Hepatic stellate cell (primary cell): ENCODE data around the gene DDX39A.
A peak's percentile ranks its signal among the peaks of the same experiment; 100 is the strongest.
"Not testable (repeated sequence)": the region's sequence is repeated elsewhere in the genome, so short reads cannot be mapped to it uniquely, and the experiment has no call there.

Source experiments
- DNase-seq: peaks from one replicate; pipeline ENCODE4 v3.0.0; 2011; ENCODE audit warnings: low spot score

Gene DDX39A

DNA sequence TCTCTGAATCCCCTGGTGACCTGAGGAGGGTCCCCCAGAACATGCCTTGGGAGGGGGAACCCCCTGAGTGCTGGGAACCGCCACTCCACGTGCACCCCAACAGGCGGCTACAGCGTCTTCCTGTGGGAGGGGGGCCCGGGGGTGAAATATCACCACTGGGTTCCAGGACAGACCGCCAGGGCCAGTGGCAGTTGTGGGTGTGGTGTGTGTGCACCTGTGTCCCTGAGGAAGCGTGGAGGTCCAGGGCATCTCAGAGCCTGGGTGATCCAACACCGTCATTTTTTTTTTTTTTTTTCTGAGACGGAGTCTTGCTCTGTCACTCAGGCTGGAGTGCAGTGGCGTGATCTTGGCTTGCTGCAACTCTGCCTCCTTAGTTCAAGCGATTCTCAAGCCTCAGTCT lies 33.6 kb downstream of the DDX39A start:
- DNase-seq = no peak

DNA sequence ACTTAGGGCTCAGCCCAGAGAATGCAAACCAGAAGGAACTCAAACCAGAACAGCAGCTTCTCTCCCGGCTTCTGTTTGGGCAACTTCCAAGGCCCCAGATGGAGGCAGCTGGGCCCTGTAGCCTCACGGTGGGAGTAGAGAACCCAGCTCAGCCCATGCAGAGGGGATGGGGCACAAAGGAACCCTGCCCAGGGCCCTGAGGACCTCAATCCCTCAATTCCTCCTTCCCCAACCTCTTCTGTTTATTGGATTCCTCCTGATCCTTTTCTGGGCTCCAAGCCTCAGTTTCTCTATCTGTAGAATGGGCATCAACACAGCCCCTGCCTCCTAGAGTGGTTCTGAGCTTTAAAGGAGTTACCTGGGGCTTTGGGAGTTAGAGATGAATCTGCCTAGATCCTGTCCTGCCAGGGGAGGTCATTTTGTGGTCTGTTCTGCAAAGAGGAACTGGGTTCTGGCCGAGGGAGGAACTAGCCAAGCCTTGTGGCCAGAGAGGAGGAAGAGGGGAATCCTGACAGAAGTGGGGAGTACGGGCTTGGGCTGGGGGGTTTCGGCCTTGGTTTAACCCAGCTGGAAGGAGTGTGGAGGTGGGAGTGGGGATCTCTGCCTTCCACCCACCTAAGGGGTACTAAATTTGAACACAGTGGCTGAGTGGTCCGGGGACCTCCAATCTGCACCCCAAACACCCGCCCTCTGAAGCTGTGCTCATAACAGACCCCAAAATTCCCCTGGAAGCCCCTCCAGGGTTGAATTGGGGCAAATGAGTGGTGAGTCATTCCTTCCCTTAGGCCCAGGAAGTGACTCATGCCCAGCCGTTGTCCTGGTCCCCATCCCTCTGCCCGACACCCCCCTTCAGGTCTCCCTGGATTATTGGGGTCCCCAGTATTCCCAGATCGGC lies 35.2 kb downstream of the DDX39A start:
- DNase-seq = peak; percentile 86

DNA sequence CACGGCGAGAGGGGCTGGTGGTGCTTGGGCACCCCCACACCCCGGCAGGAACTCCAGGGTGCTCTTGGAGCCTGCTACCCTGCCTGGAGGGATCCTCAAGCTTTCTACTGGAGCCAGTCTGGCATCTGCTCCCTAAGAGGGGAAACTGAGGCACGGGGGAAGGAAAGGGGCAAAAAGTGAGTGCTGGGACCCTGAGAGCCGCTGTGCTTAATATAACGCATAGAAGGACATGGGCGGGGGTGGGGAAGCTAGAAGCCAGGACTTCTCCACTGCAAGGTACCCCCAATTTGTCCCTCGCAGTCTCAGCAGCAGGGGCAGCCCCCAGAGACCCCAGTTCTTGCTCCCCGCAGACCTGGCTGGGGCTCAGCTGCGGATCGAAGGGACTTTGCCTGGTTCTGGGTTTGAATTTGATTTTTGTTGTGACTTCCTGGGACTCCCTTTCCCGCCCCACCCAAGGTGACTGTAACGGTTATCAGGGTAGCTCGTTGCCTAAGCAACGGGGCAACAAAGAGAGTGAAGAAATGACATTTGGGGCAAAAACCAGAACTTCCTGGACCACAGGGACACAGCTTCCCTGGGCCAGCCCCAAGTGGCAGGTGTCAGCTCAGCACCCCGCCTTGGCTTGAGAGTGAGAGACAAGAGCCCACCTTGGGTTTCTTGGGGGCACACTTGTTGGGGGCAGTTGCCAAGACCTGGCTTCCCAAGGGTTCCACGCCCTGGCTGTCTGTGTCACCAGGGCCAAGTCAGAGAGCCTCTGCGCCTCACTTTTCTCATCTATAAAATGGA lies 37.3 kb downstream of the DDX39A start:
- peak; percentile 74 for DNase-seq

DNA sequence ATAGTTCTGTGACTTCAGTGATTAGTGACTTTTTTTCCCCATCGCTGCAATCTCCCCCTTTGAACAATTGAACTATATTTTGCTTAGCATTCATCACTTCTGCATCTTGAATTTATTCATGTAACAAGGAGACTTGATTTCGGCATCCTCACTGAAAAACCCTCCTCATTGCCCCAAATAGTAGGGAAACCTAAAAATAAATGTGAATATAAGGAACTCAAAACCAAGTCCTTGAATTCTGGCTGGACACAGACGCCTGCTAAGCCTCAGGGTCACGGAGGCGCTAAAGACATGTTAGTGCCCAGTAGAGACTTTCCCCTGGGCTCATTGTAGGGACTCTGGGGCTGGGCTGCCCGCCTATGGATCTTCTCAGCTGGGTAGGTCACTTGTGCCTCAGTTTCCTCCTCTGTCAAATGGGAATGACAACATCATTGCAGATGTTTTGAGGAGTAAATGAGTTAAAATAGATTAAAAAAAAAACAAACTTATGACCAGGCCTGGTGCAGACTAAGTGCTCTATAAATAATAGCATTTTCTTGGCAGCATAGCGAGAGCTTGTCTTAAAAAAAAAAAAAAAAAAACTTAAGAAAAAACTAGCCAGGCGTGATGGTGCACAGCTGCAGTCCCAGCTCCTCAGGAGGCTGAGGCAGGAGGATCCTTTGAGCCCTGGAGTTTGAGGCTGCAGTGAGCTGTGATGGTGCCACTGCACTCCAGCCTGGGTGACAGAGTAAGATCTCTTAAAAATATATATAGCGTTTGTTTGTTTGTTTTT lies 39.7 kb downstream of the DDX39A start:
- no peak for DNase-seq

DNA sequence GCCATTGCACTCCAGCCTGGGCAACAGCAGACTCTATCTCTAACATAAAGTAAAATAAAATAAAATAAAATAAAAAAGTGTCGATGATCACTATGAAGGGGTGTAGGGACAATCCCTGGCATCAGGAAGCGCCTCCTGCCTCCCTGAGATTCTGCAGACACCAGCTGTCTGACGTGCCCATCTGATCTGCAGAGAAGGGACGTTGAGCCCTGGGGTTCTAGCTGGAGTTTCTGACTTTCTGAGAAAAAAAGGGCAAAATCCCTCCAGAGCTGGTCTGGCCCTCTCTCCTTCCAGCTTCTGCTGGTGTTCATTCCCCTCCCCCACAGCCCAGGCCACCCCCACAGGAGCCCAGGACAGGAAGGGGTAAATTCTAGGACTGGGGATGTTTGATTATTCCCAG lies 40.3 kb downstream of the DDX39A start:
- DNase-seq = no peak

DNA sequence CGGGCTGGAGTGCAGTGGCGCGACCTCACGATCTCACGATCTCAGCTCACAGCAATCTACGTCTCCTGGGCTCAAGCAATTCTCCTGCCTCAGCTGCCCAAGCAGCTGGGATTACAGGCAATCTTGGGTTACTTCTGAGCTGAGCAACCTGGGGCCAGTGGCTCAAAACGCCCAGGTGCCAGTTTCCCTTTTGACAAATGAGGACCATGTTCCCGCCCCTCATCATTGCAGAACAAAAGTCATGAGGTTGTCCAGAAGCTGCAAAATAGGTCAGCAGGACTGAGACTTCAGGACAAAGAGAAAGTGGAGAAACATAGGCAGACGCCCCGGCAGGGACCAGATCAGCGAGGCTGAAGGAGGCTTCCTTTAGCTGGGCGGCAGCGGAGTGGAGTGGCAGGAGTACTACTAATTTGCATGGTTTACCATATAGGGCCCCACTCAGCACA lies 41.2 kb downstream of the DDX39A start:
- no peak for DNase-seq

DNA sequence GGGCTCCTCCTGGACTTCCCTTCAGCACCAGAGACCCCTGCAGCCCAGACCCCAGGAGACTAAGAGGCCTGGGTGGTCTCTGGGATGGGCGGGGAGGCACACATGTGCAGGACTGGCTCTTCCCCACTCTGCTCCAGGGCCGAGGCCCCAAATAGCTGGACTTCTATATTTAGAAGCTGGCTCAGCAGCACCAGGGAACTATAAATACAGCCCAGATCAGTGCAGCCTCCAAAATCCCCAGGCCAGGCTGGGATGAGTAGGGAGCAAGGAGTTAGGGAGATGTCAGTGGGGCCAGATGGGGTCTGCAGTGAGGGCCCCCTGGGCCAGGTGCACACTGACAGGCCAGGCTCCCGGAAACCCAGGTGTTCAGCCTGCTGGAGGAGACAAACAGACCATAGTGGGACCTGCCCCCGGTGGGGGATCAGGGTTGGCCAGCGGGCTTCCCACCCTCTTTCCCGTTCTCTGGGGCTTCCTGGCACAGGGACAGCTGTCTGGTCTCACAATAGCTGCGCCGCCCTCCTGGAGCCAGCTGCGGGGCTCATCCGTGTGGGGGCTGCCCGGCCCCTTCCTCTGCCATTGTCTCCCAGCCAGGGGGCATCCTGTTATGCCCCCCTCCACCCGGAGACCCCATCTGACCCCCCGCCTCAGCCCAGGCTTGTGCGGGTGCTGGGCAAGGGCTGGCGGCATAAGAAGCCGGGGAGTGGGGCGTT lies 43.4 kb downstream of the DDX39A start:
- DNase-seq = peak; percentile 67

DNA sequence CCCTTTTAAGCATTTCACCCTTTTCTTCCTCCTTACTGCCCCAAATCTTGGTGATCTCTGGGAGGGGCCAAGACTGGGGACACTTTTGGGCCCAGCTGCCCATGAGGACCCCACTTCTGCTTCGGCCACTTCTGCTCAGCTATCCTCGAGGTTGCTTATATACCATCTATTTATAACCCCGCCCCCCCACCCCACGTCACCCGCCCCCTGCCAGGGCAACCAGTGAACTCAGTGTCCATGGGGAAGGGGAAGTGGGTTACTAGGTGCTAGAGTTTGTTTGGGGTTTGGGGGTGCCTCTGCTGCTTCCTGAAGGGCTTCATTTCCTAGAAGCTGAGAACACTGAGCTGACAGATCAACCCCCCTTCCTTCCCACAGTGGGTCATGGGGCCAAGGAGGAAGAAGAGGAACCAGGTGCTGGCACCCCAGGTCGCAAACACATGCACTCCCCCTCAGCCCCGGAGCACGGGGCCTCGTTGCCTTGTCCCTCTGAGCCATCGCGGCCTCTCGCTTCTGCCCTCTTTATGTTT lies 44.0 kb downstream of the DDX39A start:
- no peak for DNase-seq

DNA sequence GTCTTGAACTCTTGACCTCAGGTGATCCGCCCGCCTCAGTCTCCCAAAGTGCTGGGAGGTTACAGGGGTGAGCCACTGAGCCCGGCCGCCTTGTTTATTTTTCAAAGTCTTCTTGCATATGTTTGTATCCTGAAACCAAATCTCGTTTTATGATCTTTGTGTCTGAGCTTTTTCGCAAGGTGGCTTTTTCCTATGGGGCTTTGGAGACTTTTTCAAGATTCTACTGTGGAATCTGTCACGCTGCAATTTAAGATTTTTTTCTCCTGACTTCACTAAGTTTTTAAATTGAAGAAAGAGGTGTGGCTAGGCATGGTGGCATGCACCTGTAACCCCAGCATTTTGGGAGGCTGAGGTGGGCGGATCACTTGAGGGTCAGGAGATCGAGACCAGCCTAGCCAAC lies 44.8 kb downstream of the DDX39A start:
- not testable (repeated sequence) for DNase-seq

DNA sequence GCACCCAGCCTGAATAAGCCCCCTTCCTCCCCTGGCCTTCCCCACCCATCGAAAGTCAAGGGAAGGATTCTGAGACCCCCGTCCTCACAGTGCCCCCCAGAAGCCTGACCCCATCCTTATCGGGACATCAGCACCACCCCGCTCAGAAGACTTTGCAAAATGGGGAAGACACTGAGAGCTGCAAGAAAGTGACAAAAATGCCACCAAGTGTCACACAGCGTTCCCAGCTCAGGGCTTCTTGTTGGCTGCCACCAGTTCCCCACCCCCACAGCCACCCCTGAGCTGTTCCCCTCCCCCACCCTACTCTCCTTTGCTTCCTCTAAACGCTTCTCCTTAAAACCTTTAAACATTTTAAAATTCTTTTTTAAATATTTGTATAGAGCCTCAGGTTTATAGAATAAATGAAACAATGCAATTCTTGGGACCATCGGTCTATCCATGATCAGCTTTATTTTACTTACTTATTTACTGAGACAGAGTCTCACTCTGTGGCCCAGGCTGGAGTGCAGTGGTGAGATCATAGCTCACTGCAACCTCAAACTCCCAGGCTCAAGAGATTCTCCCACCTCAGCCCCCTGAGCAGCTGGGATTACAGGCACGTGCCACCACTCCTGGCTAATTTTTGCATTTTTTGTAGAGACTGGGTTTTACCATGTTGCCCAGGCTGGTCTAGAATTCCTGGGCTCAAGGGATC lies 46.6 kb downstream of the DDX39A start:
- DNase-seq = not testable (repeated sequence)

DNA sequence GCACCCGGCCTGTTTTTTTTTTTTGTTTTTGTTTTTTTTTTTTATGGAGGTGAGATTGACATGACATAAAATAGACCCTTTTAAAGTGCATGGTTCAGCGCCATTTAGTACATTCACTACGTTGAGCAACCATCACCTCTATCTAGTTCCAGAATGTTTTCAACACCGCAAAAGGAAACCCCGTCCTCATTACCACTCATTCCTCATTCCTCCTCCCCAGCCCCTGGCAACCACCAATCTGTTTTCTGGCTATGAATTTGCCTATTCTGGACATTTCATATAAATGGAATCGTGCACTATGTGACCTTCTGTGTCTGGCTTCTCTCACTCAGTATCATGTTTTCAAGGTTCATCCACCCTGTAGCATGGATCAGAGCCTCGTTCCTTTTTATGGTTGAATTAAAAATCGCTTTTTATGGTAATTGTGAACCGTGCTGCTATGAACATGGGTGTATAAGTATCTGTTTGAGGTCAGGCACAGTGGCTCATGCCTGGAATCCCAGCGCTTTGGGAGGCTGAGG lies 47.8 kb downstream of the DDX39A start:
- DNase-seq = no peak

DNA sequence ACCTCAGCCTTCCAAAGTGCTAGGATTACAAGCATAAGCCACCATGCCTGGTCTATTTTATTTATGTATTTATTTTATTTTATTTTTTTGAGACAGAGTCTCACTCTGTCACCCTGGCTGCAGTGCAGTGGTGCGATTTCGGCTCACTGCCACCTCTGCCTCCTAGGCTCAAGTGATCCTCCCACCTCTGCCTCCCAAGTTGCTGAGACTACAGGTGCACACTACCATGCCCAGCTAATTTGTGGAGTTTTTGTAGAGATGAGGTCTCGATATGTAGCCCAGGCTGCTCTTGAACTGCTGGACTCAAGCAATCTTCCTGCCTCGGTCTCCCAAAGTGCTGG lies 48.2 kb downstream of the DDX39A start:
- DNase-seq = no peak

DNA sequence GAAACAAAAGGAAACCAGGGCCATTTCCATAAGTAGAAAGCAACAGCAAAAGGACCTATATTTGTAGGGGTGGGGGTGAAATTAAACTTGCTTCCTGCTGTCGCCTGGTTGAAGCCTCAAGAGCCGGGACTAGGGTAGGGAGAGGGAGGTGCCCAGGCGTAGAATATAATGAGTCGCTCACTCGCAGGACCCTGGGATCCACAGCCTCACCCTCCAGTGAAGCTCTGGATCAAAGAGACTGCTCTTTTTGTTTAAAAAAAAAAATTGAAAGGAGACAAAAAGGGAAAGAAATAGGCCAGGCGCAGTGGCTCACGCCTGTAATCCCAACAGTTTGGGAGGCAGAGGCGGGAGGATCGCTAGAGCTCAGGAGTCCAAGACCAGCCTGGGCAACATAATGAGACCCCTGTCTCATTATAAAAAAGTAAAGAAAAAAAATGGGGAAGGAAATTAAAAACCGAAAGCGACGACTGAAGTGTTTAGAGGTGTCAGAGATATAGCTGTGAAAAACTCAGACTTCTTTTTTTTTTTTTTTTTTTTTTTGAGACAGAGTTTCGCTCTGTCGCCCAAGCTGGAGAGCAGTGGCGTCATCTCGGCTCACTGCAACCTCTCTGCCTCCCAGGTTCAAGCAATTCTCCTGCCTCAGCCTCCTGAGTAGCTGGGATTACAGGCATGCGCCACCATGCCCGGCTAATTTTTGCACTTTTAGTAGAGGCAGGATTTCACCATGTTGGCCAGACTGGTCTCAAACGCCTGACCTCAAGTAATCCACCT lies 48.8 kb downstream of the DDX39A start:
- DNase-seq = no peak

DNA sequence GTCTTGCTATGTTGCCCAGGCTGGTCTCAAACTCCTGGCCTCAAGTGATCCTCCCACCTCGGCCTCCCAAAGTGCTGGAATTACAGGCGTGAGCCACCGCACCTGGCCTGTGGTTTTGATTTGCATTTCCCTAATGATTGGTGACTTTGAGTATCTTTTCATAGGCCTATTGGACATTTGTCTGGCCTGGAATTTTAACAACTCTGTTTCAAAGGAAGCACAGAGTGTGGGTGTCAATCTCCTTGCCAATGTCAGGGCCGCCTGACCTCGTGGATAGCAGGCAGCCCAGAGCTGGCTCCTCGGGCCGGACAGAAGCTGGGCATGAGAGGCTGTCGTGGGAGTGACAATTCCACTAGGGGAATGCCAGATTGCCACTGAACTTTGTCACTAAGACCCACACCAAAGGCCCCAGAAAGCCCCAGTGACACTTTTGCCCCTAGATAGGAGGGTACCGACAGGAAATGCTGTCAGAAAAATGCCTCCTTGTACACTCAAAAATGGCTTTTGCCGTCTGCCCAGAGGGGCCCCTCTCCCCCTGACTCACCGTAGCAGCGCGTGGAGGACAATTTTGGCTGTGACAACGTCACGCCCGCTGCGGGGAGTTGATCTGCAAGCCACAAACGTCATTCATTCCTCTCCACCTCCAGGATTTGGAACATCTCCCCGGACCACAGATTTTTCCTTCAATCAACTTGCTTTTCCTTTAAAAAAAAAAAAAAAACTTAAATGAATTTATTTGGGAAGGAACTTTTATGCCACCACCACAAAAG lies 49.6 kb downstream of the DDX39A start:
- no peak for DNase-seq

DNA sequence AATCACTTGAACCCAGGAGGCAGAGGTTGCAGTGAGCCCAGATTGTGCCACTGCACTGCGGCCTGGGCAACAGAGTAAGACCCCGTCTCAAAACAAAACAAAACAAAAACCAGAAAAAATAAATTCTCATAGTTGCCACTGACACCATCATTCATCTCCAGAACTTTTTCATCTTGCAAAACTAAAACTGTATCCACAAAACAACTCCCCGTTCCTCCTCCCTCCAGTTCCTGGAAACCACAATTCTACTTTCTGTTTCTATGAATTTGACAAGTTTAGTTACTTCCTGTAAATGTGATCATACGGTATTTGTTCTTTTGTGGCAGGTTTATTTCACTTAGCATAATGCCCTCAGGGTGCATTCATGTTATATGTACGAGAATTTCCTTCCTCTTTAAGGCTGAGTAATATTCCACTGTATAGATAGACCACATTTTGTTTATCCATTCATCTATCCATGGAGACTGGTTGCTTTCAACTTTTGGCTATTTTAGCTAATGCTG lies 51.1 kb downstream of the DDX39A start:
- no peak for DNase-seq

DNA sequence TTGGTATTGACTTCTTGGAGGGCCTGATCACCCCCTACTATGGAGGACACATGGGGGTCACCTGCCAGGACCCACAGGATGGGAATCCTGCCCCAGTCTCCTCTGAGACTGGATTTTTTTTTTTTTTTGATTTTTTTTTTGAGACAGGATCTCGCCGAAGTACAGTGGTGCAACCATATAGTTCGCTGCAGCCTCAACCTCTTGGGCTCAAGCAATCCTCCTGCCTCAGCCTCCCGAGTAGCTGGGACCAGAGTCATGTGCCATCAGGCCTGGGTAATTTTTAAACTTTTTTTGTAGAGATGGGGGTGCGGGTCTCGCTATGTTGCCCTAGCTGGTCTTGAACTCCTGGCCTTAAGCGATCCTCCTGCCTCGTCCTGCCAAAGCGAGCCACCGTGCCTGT lies 52.1 kb downstream of the DDX39A start:
- no peak for DNase-seq

DNA sequence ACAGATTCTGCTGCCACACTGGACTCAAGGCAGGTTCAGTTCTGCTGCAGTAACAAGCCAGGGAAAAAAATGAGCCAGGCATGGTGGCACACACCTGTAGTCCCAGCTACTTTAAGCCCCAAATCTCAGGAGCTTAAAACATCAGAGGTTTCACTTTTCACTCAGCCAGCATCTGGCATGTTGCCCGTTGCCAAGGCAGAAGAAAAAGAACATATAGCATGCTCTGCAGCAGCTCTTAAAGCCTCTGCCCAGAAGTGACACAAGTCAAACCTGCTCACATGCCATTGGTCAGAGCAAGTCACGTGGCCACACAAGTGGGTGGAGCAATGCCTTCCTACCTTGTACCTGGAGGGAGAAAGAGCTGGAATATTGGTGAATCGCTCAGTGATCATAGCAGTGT lies 52.6 kb downstream of the DDX39A start:
- DNase-seq = peak; percentile 54

DNA sequence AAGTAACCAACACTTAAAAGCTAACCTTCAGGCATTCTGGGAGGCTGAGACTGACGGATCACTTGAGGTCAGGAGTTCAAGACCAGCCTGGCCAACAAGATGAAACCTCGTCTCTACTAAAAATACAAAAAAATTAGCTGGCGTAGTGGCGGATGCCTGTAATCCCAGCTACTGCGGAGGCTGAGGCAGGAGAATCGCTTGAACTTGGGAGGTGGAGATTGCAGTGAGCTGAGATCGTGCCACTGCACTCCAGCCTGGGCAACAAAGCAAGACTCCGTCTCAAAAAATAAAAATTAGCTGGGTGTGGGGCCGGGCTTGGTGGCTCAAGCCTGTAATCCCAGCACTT lies 55.1 kb downstream of the DDX39A start:
- DNase-seq = not testable (repeated sequence)
